B cell (primary cell): Measurements from ENCODE around the gene IL31RA.

ENCODE experiments used
- EZH2 ChIP-seq: IDR thresholded peaks from 2 replicates; pipeline ENCODE4 v1.6.1; 2012; ENCODE audit warnings: borderline replicate concordance, low read depth, mild to moderate bottlenecking, moderate library complexity, low read length; ENCODE audit not compliant: insufficient read depth, poor library complexity, severe bottlenecking
- TF ChIP-seq, protein P1 (sequence below): fragments of 200-600 bp; IDR thresholded peaks from one replicate; pipeline ENCODE4 v1.8.0; 2022; ENCODE audit warnings: antibody characterized with exemption, mild to moderate bottlenecking

DNA sequence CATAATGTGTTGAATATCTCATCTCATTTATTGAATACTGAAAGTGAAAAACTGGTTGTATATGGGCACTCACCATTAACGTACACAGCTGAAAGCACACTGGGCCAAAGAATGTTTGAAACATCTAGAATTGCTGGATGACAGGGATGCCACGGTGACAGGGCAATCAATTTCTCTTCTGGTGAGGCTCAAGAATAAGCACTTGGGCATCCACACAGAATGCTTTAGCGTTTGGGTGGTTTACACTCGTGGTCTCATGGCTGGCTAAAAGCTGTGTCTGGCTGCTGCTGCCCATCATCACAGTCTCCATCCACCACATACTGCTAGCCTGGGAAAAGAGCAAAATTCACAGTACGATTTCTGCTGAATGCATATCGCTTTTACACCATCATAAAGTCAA, 30.7 kb upstream of the IL31RA start:
- TF ChIP-seq, protein P1, sequence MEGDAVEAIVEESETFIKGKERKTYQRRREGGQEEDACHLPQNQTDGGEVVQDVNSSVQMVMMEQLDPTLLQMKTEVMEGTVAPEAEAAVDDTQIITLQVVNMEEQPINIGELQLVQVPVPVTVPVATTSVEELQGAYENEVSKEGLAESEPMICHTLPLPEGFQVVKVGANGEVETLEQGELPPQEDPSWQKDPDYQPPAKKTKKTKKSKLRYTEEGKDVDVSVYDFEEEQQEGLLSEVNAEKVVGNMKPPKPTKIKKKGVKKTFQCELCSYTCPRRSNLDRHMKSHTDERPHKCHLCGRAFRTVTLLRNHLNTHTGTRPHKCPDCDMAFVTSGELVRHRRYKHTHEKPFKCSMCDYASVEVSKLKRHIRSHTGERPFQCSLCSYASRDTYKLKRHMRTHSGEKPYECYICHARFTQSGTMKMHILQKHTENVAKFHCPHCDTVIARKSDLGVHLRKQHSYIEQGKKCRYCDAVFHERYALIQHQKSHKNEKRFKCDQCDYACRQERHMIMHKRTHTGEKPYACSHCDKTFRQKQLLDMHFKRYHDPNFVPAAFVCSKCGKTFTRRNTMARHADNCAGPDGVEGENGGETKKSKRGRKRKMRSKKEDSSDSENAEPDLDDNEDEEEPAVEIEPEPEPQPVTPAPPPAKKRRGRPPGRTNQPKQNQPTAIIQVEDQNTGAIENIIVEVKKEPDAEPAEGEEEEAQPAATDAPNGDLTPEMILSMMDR = no peak
- TF ChIP-seq EZH2 = no peak
